HepG2 (cell line): Measurements from ENCODE around the gene MEI1.

Experiments
- ATF2 ChIP-seq: sonication (generic); formaldehyde crosslinking; IDR thresholded peaks from 2 replicates; pipeline ENCODE4 v1.4.0; 2020; ENCODE audit warnings: missing genetic modification reagents
- BRCA1 ChIP-seq: sonication (generic); formaldehyde crosslinking; IDR thresholded peaks from 2 replicates; pipeline ENCODE4 v1.4.0; 2020; ENCODE audit warnings: missing genetic modification reagents
- CTCF ChIP-seq: sonication (generic); formaldehyde crosslinking; IDR thresholded peaks from 2 replicates; pipeline ENCODE4 v1.5.0; 2020; ENCODE audit warnings: mild to moderate bottlenecking, missing genetic modification reagents, moderate library complexity
- FOXM1 ChIP-seq: sonication (generic); formaldehyde crosslinking; IDR thresholded peaks from 2 replicates; pipeline ENCODE4 v1.5.0; 2020; ENCODE audit warnings: missing genetic modification reagents
- SP1 ChIP-seq, 2 experiments: fragments of 450-650 bp in 1 of 2; sonication (generic) in 1 of 2; formaldehyde crosslinking in 1 of 2; IDR thresholded peaks; 2 replicates each; pipeline versions ENCODE4 v1.4.0 to v1.6.1; 2016 to 2020; ENCODE audit warnings: missing genetic modification reagents in 1 of 2
- TBP ChIP-seq: sonication (generic); formaldehyde crosslinking; IDR thresholded peaks from 2 replicates; pipeline ENCODE4 v1.5.0; 2020; ENCODE audit warnings: missing genetic modification reagents
- ZBTB2 ChIP-seq: sonication (generic); formaldehyde crosslinking; IDR thresholded peaks from 2 replicates; pipeline ENCODE4 v1.8.0; 2022; ENCODE audit warnings: low read depth, missing genetic modification reagents

GRCh38 chr22:41822317-41823057 lies 123.2 kb downstream of the MEI1 start:
- TF ChIP-seq BRCA1 (CRISPR knock-in tag) = no peak
- TF ChIP-seq CTCF (CRISPR knock-in tag) = peak; percentile 64
- TF ChIP-seq ATF2 (CRISPR knock-in tag) = no peak
- TF ChIP-seq FOXM1 (CRISPR knock-in tag) = no peak
- TF ChIP-seq ZBTB2 (CRISPR knock-in tag) = no peak
- TF ChIP-seq SP1 (IDR thresholded peaks at IDR 0.05) = no peak
- no peak for TF ChIP-seq SP1 (CRISPR knock-in tag; IDR thresholded peaks at IDR 0.05)
- no peak for TF ChIP-seq TBP (CRISPR knock-in tag)
